Body of pancreas (tissue), 4 donors: Measurements from ENCODE around the gene HMX2. TPM values are rescaled to one million over a fixed set of nuclear protein-coding genes. Genes with fewer than 3 reads are reported as not detected.
"Not testable (repeated sequence)": the region's sequence is repeated elsewhere in the genome, so short reads cannot be mapped to it uniquely, and the experiment has no call there.

Experiments used
- ATAC-seq: fragments of 150-250 bp; one replicate; pipeline ENCODE4 v1.9.1; 2016
- DNase-seq, 4 donors: peaks; one replicate each; pipeline ENCODE4 v3.0.0-alpha.2; 2019
- H3K27ac ChIP-seq, 4 donors: fragments of 200-600 bp; sonication (generic); 1 replicate in 3 of 4; 2 replicates in 1 of 4; pipeline versions ENCODE4 v1.5.1 to v1.6.1; 2016 to 2019; ENCODE audit warnings: mild to moderate bottlenecking in 1 of 4, mixed read lengths in 1 of 4, moderate library complexity in 1 of 4
- H3K27me3 ChIP-seq, 2 donors: fragments of 200-600 bp; sonication (generic); one replicate each; pipeline ENCODE4 v1.6.0; 2016; ENCODE audit warnings: mild to moderate bottlenecking in 1 of 2
- H3K36me3 ChIP-seq, 2 donors: fragments of 200-600 bp; sonication (generic); replicated peaks in 1 of 2; 2 replicates each; pipeline ENCODE4 v1.5.1; 2016; ENCODE audit warnings: low read depth in 2 of 2; ENCODE audit not compliant: insufficient read depth in 1 of 2
- H3K4me1 ChIP-seq: fragments of 200-600 bp; sonication (generic); one replicate; pipeline ENCODE4 v1.6.0; 2016
- H3K4me3 ChIP-seq, 2 donors: fragments of 200-600 bp; sonication (generic); 1 replicate in 1 of 2; 2 replicates in 1 of 2; pipeline ENCODE4 v1.5.1; 2016 to 2019
- H3K9me3 ChIP-seq, 3 donors: fragments of 200-600 bp; sonication (generic); 1 replicate in 2 of 3; 2 replicates in 1 of 3; pipeline ENCODE4 v1.5.1; 2016
- CTCF ChIP-seq, 7 experiments: fragments of 450-650 bp in 4 of 7; fragments of 200-600 bp in 3 of 7; sonication (generic) in 3 of 7; IDR thresholded peaks; one replicate each; pipeline ENCODE4 v1.5.1; 2016 to 2019; ENCODE audit warnings: antibody characterized with exemption in 7 of 7
- POLR2A ChIP-seq, 3 donors: fragments of 450-650 bp; IDR thresholded peaks; one replicate each; pipeline ENCODE4 v1.6.1; 2016; ENCODE audit warnings: antibody characterized with exemption in 3 of 3, mild to moderate bottlenecking in 2 of 3
- WGBS, 2 donors: methylation state at CpG; one replicate each; pipeline ENCODE4 v1.1.5; 2017; 5-methylcytosine and 5-hydroxymethylcytosine counted together
- intact Hi-C: fragments of 100-400 bp; cut with DNase I; formaldehyde crosslinking; loops from one replicate; pipeline ENCODE4 v1.15.1; 2023
- total RNA-seq, 2 donors: library from RNA; depleted of rRNA; stranded (reverse); fragments of >200 nt; gene quantifications; one replicate each; pipeline ENCODE4 v1.1.0, GENCODE V29; 2016

HMX2 gene
- total RNA-seq, 2 donors from 2014 or later, result not detected

- intact Hi-C loops, result no loop called here
- Histone ChIP-seq H3K4me3 (no peak overlapping the region), H3K27ac (no peak overlapping the region), H3K4me1 (no peaks in the 10 kb centered on the region), H3K9me3 (no peaks in the 10 kb centered on the region), H3K36me3 (peaks cover 0 to 16% of the 10 kb centered on the region in 2 donors), H3K27me3 (no peaks in the 10 kb centered on the region)
- no peak for DNase-seq
- no peak for ATAC-seq
- 73 to 83% methylated on average over 4 of the region's 4 CpGs for WGBS, 2 donors
- no peak for TF ChIP-seq POLR2A (IDR thresholded peaks at IDR 0.05)
- TF ChIP-seq CTCF (IDR thresholded peaks at IDR 0.05), result no peak
Observed at GRCh38 chr10:123165445-123166072, 17.6 kb downstream of the HMX2 start.

- no peaks in the 10 kb centered on the region for H3K27me3 ChIP-seq
- no peaks in the 10 kb centered on the region for H3K4me1 ChIP-seq
- no peak for DNase-seq
- no peaks in the 10 kb centered on the region for H3K9me3 ChIP-seq
- no peak overlapping the region for H3K27ac ChIP-seq
- intact Hi-C loops, result no loop called here
- H3K36me3 ChIP-seq, result peaks cover 0 to 14% of the 10 kb centered on the region in 2 donors
- TF ChIP-seq CTCF (IDR thresholded peaks at IDR 0.05) (no peak), POLR2A (IDR thresholded peaks at IDR 0.05) (no peak)
- 95 to 98% methylated on average over 2 of the region's 2 CpGs for WGBS, 2 donors
- ATAC-seq, result no peak
- no peak overlapping the region for H3K4me3 ChIP-seq
Observed at GRCh38 chr10:123166618-123167017, 18.7 kb downstream of the HMX2 start.

- TF ChIP-seq POLR2A (IDR thresholded peaks at IDR 0.05) (no peak), CTCF (IDR thresholded peaks at IDR 0.05) (no peak)
- Histone ChIP-seq H3K27ac (no peak overlapping the region), H3K4me3 (no peak overlapping the region), H3K9me3 (no peaks in the 10 kb centered on the region), H3K27me3 (no peaks in the 10 kb centered on the region), H3K4me1 (no peaks in the 10 kb centered on the region), H3K36me3 (no peaks in the 10 kb centered on the region)
- intact Hi-C loops, result no loop called here
- no peak for DNase-seq
- ATAC-seq, result no peak
- 95 to 98% methylated on average over 4 of the region's 4 CpGs for WGBS, 2 donors
Observed at GRCh38 chr10:123170961-123171360, 23.0 kb downstream of the HMX2 start.

- intact Hi-C loops, result not testable (repeated sequence)
Observed at GRCh38 chr10:123171616-123172015, 23.7 kb downstream of the HMX2 start.

GRCh38 chr10:123175389-123176387 lies 27.8 kb downstream of the HMX2 start:
- Histone ChIP-seq H3K27me3 (no peaks in the 10 kb centered on the region), H3K9me3 (no peaks in the 10 kb centered on the region), H3K36me3 (no peaks in the 10 kb centered on the region), H3K4me1 (no peaks in the 10 kb centered on the region), H3K27ac (no peak overlapping the region), H3K4me3 (no peak overlapping the region)
- 72 to 80% methylated on average over 9 of the region's 9 CpGs for WGBS, 2 donors
- intact Hi-C loops, result no loop called here
- ATAC-seq (no peak), DNase-seq (no peak)
- TF ChIP-seq POLR2A (IDR thresholded peaks at IDR 0.05), result no peak
- TF ChIP-seq CTCF (IDR thresholded peaks at IDR 0.05), result no peak

More at GRCh38 chr10:123171616-123172015, 23.7 kb downstream of the HMX2 start:
- H3K4me1 ChIP-seq, H3K4me3 ChIP-seq, DNase-seq, ATAC-seq, H3K27ac ChIP-seq, H3K36me3 ChIP-seq, H3K9me3 ChIP-seq, H3K27me3 ChIP-seq: not testable (repeated sequence)
- 95 to 96% methylated on average over 10 of the region's 10 CpGs for WGBS, 2 donors

- WGBS, 2 donors, result 87 to 95% methylated on average over 4 of the region's 4 CpGs
- H3K27ac ChIP-seq, H3K4me1 ChIP-seq, H3K9me3 ChIP-seq, H3K27me3 ChIP-seq, intact Hi-C loops, H3K4me3 ChIP-seq, DNase-seq, ATAC-seq, H3K36me3 ChIP-seq: not testable (repeated sequence)
Observed at GRCh38 chr10:123178390-123178789, 30.5 kb downstream of the HMX2 start.
